Measurements from ENCODE around the gene USP10. TPM values are rescaled to one million over a fixed set of nuclear protein-coding genes. Genes with fewer than 3 reads are reported as not detected.

Gene USP10
- total RNA-seq, 1 donor from 2014 or later, result 47.8 TPM

DNA sequence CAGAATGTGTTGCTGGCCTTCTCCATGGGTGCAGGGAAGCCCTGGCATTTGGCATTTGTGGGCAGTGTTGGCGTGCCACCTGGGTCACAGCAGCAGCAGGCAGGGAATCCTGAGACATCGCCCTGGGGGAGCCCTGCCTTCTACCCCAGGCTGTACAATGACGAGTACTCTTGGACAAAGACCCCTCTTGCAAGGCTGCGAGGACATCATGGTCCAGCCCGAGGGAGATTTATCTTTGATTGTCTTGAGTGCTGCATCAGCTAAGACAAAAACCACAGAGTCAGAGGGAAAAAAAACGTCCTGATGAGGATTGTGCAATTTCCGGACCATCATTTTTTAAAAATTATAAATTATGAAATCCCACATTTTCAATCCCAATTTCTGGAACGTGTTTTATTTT lies 123.7 kb downstream of the USP10 start:
- DNase-seq, result no peak

DNA sequence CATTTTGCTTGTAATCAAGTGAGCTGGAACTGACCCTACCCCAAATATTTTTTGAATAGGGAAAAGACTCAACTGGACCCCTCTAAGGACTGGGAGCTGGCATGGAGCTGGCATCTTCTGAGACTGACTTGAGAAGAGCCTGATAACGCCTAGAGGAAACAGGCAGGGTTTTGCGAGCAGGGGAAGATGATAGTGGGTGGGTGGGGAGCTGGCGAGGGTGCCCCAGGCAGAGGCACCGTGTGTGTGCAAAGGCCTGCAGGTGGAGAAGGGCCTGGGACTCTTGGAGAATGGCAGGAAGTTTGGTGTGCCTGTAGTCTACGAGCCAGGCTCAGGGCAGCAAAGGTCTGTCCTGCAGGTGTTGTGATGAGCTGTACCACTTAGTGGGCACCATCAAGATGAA lies 124.1 kb downstream of the USP10 start:
- DNase-seq, result no peak

DNA sequence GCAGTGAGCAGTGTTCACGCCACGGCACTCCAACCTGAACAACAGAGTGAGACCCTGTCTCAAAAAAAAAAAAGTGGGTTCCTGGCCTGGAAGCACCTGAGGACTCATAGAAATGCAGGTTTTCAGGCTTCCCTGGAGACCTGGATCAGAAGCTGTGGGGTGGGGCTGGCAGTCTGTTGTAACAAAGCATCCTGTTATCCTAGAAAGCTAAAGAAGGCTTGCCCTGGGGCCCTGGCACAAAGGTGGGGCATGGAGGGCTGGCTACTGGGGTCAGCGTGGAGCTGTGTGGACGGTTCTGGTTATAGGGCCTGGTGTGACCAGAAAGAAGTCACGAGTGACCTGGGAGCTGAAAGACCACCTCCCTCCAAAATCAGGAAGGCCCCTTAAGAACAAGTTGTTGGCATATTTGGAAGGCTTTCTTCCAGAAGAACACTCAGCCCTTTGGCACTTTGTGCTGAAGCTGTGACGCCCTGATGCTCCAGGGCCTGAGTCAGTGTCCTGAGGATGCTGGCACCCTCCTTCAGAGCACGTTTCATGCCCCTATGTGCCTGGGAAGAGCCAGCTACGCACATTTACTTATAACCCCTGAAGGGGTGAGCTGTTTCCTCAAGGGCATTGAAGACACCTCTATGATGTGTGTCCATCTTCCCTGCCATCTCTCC lies 126.2 kb downstream of the USP10 start:
- DNase-seq, result no peak

DNA sequence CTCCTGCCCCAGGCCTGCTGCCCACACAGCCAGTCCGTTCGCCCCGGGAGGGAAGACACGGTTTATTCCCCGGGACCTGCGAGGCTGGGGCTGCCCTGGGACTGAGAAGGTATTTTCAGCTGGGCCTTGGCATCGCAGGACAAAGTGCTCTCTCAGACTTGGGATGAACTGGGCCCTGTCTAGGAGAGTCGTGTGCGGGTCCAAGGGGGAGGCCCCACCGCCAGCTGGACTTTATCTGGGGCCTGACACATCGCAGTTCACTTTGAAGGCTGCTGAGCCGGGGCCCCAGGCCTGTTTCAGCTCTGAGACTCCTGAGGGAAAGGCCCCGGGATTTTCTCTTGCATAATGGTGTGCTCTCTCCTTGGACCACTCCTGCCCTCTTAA lies 126.8 kb downstream of the USP10 start:
- DNase-seq, result peak; percentile 56

DNA sequence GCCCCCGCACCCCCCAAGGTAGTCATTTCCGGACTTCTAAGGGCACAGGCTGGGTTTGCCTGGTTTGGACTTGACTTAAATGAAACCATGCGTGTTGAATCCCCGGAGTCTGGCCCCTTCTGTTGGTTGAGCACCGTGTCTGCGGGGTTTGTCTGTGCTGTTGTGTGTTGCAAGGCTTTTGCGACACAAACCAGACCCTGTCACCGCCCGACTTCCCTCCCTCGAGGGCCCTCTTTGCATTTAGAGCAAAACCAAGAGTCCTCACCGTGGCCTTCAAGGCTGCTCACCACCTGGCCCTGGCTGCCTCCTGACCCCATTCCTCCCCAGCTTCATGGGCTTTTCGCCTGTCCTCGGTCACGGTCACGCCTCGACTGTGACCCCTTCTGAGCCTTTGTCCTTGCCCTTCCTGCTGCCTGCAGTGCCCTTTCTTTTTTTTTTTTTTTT lies 127.4 kb downstream of the USP10 start:
- peak; percentile 45 for DNase-seq

DNA sequence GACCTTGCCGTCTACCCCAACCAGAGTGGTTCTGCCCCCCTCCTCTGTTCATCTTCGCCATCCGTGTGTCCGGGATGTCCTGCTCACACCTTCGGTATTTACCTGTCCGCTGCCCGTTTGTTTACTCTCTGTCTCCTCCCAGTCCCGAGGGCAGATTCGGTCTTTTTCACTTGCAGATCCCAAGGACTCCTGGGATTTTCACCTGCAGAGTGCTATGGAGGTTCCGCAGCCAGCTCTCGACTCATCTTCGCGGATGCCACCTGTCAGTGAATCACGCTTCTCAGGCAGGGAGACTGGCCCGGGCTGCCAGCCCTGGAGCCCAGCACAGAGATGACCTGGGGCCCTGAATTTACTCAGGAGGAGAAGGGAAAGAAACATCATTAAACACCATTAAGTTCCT lies 128.1 kb downstream of the USP10 start:
- no peak for DNase-seq

DNA sequence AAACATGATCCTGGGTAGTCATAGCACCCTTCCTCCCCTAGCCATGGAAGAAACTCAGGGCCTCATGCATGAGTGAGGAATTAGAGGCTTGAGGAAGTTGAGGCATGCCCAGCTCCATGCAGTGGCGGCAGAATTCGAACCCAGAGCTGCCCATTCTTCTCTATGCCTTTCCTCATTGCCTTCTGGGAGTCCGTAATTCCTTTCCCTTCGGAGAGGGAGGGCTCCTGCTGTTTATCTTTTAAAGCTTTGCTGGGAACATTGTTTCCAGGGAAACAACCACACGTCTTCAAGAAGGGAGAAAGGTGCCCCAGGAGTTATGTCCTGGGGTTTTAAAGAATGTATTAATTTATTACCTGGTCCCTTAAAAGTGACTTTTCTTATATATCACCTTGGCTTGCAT lies 128.5 kb downstream of the USP10 start:
- DNase-seq, result no peak

Other genes with a start within 250 kb of the USP10 start
- gene MEAK7, start 195.3 kb upstream of the USP10 start, total RNA-seq, result 15.6 TPM
- 21.5 TPM for gene COTL1, start 81.9 kb upstream of the USP10 start, total RNA-seq
- 34.8 TPM for gene KLHL36, start 51.5 kb upstream of the USP10 start, total RNA-seq
- 40.8 TPM for gene CRISPLD2, start 120.0 kb downstream of the USP10 start, total RNA-seq

Data from tongue (tissue), 2 donors.